Heart left ventricle (tissue), 16 donors: Measurements from ENCODE around the gene SEC24C. TPM values are rescaled to one million over a fixed set of nuclear protein-coding genes. Genes with fewer than 3 reads are reported as not detected.
A peak's percentile ranks its signal among the peaks of the same experiment; 100 is the strongest.

Source experiments
- ATAC-seq, 4 donors: fragments of 200-7000 bp; cut with Tn5 transposase; one replicate each; pipeline ENCODE4 v1.9.1; 2020 to 2022; ENCODE audit warnings: moderate library complexity in 4 of 4, mild to moderate bottlenecking in 3 of 4, moderate number of reproducible peaks in 1 of 4
- DNase-seq, 5 donors: peaks; one replicate each; pipeline ENCODE4 v3.0.0-alpha.2; 2020
- H3K27ac ChIP-seq, 12 donors: fragments of 200-600 bp; sonication (generic) in 4 of 12; one replicate each; pipeline versions ENCODE4 v1.5.0 to v1.8.0; 2016 to 2022; ENCODE audit warnings: mild to moderate bottlenecking in 2 of 12
- H3K27me3 ChIP-seq, 9 donors: fragments of 200-600 bp; sonication (generic) in 2 of 9; one replicate each; pipeline versions ENCODE4 v1.5.1 to v1.8.0; 2016 to 2022; ENCODE audit warnings: mild to moderate bottlenecking in 3 of 9
- H3K36me3 ChIP-seq, 9 donors: fragments of 200-600 bp; sonication (generic) in 2 of 9; one replicate each; pipeline versions ENCODE4 v1.5.0 to v1.8.0; 2018 to 2022; ENCODE audit warnings: mild to moderate bottlenecking in 2 of 9
- H3K4me1 ChIP-seq, 12 donors: fragments of 200-600 bp; sonication (generic) in 4 of 12; one replicate each; pipeline versions ENCODE4 v1.5.0 to v1.8.0; 2016 to 2022; ENCODE audit warnings: mild to moderate bottlenecking in 3 of 12
- H3K4me3 ChIP-seq, 12 donors: fragments of 200-600 bp; sonication (generic) in 4 of 12; one replicate each; pipeline versions ENCODE4 v1.5.0 to v1.8.0; 2017 to 2022; ENCODE audit warnings: mild to moderate bottlenecking in 9 of 12, moderate library complexity in 4 of 12
- H3K9me3 ChIP-seq, 12 donors: fragments of 200-600 bp; sonication (generic) in 4 of 12; one replicate each; pipeline versions ENCODE4 v1.5.0 to v1.8.0; 2016 to 2022; ENCODE audit warnings: mild to moderate bottlenecking in 1 of 12
- POLR2A ChIP-seq, 2 donors: fragments of 450-650 bp; IDR thresholded peaks; one replicate each; pipeline ENCODE4 v1.6.1; 2017; ENCODE audit warnings: antibody characterized with exemption in 2 of 2, mild to moderate bottlenecking in 2 of 2, moderate library complexity in 2 of 2
- WGBS, 4 donors: extraction: QIAGEN DNeasy Blood & Tissue Kit in 2 of 4; methylation state at CpG; one replicate each; pipeline versions ENCODE4 v1.1.5 to v1.1.7; 2013 to 2018; 5-methylcytosine and 5-hydroxymethylcytosine counted together
- intact Hi-C, 10 donors: fragments of 100-400 bp; cut with DNase I; formaldehyde crosslinking; loops; one replicate each; pipeline versions ENCODE4 v1.11.1 to v1.14.2; 2022
- polyA plus RNA-seq, 2 donors: library from polyadenylated mRNA; stranded (reverse); fragments of 200-250 nt; gene quantifications; one replicate each; pipeline ENCODE4 v1.2.3, GENCODE V29; 2013
- total RNA-seq, 9 donors: library from RNA; depleted of rRNA in 2 of 9; stranded (reverse); fragments of >200 nt in 2 of 9; fragmentation: NEBNext Ultra II Directional in 3 of 9; extraction: Animal tissue kit (Norgen Biotek cat#: 25700) in 3 of 9; gene quantifications; one replicate each; pipeline versions ENCODE4 v1.1.0 to v1.2.4, GENCODE V29; 2016 to 2023
- TF ChIP-seq, protein P1 (sequence below), 12 donors: fragments of 200-600 bp; sonication (generic) in 4 of 12; IDR thresholded peaks; one replicate each; pipeline versions ENCODE4 v1.5.0 to v1.8.0; 2018 to 2022; ENCODE audit warnings: antibody characterized with exemption in 12 of 12, mild to moderate bottlenecking in 5 of 12
- donor health status: ischemic (EF 13 %, LVEDD 7.1; RV severe dilation, severe dysfunction).
- donor health status: healthy with polysubstance abuse.
- donor health status: DM: no; HTN: yes; CAD: no.
- donor health status: DM: no; HTN: no; CAD: no.
- donor health status: ischemic (EF 25% LVEDD 6.9; RV normal size, moderate dysfunction).
- donor health status: ischemic (EF 25% LVEDD 5.7; RV mildly dilated, moderate dysfunction).
- donor health status: healthy.
- donor health status: DM: yes; HTN: yes; CAD: no.
- donor health status: ischemic (EF 35%, LVEDD 5.7; RV mildly dilated, moderate dysfunction).
- donor health status: nonischemic (EF 11% LVEDD 7.7; RV severe dilation, severe dysfunction).
- donor health status: DM: yes; HTN: yes; CAD: no.
- donor health status: PGD.
- donor health status: ischemic (EF 29% LVEDD 5.4; RV normal size, mild dysfunction).
- donor health status: nonischemic (EF 23%, LVEDD 6.1; RV moderate dilation, normal function).

Gene SEC24C
- total and polyA plus RNA-seq, 11 donors: 26.4 to 65.5 (median 49.5) TPM

DNA sequence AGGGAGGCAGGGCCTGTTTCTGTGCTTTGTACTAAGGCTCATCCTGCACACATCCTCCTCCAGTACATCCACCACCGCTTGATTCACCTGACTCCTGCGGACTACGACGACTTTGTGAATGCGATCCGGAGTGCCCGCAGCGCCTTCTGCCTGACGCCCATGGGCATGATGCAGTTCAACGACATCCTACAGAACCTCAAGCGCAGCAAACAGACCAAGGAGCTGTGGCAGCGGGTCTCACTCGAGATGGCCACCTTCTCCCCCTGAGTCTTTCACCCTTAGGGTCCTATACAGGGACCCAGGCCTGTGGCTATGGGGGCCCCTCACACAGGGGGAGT is 57.0 kb downstream of the SEC24C start:
- Histone ChIP-seq H3K4me3 (no peak overlapping the region), H3K27me3 (no peaks in the 10 kb centered on the region), H3K4me1 (peaks cover 0 to 12% (median 0%) of the 10 kb centered on the region in 12 donors), H3K9me3 (no peaks in the 10 kb centered on the region), H3K27ac (no peak overlapping the region), H3K36me3 (peaks cover 3 to 100% (median 97%) of the 10 kb centered on the region in 9 donors)
- ATAC-seq: peak in 1 of 4 donors; percentile 3
- TF ChIP-seq POLR2A (IDR thresholded peaks at IDR 0.05): no peak
- TF ChIP-seq, protein P1, sequence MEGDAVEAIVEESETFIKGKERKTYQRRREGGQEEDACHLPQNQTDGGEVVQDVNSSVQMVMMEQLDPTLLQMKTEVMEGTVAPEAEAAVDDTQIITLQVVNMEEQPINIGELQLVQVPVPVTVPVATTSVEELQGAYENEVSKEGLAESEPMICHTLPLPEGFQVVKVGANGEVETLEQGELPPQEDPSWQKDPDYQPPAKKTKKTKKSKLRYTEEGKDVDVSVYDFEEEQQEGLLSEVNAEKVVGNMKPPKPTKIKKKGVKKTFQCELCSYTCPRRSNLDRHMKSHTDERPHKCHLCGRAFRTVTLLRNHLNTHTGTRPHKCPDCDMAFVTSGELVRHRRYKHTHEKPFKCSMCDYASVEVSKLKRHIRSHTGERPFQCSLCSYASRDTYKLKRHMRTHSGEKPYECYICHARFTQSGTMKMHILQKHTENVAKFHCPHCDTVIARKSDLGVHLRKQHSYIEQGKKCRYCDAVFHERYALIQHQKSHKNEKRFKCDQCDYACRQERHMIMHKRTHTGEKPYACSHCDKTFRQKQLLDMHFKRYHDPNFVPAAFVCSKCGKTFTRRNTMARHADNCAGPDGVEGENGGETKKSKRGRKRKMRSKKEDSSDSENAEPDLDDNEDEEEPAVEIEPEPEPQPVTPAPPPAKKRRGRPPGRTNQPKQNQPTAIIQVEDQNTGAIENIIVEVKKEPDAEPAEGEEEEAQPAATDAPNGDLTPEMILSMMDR (IDR thresholded peaks at IDR 0.05): no peak
- 92 to 94% (median 94%) methylated on average over 12 to 13 of the region's 13 CpGs for WGBS, 4 donors
- DNase-seq: no peak
- intact Hi-C loops: no loop called here

DNA sequence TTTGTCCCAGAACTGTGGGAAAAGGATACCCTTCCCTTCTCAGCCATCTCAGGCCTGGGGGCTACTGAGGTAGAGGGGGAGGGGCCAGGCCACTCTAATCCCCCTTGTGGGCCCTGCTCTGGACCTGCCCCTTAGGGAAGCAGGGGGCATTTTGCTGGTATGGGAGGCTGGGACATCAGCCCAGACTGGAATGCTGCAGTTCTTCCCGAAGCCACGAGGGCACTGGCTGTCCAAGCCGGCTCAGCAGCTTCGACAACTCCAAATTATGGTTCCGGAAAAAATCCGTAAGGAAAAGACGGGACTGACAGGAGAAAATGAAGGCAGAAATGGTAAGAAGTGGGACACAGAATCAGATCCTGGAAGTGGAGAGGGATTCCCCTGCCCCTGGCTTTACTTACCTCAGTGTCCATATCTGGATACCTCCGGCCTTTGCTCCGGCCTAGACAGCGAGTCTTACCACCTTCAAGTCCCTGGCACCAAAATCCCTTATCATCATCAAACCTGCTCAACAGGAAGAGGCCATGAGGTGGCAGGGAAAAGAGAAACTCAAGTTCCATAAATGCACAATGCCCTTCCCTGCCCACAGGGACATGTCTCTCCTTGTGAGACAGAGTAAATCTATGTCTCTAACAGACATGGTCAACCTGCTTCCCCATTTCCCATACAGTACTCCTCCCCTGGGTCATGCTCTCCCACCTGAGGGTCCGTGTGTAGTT is 58.3 kb downstream of the SEC24C start:
- H3K27ac ChIP-seq: no peak overlapping the region
- intact Hi-C loops: no loop called here
- peaks cover 0 to 24% (median 3%) of the 10 kb centered on the region in 12 donors for H3K4me1 ChIP-seq
- no peak overlapping the region for H3K4me3 ChIP-seq
- DNase-seq (no peak), ATAC-seq (no peak)
- H3K36me3 ChIP-seq: peaks cover 3 to 100% (median 97%) of the 10 kb centered on the region in 9 donors
- no peaks in the 10 kb centered on the region for H3K9me3 ChIP-seq
- no peak for TF ChIP-seq POLR2A (IDR thresholded peaks at IDR 0.05)
- TF ChIP-seq, protein P1 (IDR thresholded peaks at IDR 0.05): no peak
- WGBS, 4 donors: 83 to 86% (median 85%) methylated on average over 11 of the region's 11 CpGs
- no peaks in the 10 kb centered on the region for H3K27me3 ChIP-seq

DNA sequence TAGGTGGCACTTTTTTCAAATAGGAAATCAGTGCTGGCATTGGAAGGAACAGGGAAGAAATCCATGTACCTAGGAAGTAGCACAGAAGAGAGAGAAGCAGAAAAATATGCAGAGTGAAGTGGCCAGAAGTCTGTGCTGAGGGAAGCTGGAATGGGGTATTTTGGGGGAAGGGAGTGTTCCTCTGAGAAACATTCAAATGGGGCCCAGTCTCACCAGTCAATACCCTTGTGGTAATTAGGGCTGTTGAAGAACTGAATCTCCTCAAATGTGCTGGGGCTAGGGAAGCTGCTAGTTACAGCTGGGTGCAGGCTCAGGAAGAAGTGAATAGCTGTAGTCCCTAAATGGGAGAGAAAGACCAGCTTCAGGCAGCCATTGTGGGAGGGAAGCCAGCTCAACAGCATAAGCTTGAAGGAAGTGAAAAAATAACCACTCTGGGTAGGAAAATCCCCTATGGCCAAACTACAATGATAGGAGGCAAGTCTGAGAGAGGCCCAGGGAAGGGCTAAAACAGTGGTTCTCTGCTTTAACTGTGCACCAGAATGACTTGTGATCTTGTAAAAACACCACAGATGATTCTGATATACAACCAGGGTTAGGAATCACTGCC is 59.6 kb downstream of the SEC24C start:
- Histone ChIP-seq H3K4me1 (peaks cover 0 to 35% (median 3%) of the 10 kb centered on the region in 12 donors), H3K27me3 (no peaks in the 10 kb centered on the region), H3K9me3 (no peaks in the 10 kb centered on the region), H3K36me3 (peaks cover 3 to 100% (median 96%) of the 10 kb centered on the region in 9 donors), H3K27ac (peak overlapping the region in 1 of 12 donors; percentile 62), H3K4me3 (no peak overlapping the region)
- no peak for DNase-seq
- intact Hi-C loops: no loop called here
- ATAC-seq: no peak
- TF ChIP-seq, protein P1 (IDR thresholded peaks at IDR 0.05): no peak
- TF ChIP-seq POLR2A (IDR thresholded peaks at IDR 0.05): no peak

DNA sequence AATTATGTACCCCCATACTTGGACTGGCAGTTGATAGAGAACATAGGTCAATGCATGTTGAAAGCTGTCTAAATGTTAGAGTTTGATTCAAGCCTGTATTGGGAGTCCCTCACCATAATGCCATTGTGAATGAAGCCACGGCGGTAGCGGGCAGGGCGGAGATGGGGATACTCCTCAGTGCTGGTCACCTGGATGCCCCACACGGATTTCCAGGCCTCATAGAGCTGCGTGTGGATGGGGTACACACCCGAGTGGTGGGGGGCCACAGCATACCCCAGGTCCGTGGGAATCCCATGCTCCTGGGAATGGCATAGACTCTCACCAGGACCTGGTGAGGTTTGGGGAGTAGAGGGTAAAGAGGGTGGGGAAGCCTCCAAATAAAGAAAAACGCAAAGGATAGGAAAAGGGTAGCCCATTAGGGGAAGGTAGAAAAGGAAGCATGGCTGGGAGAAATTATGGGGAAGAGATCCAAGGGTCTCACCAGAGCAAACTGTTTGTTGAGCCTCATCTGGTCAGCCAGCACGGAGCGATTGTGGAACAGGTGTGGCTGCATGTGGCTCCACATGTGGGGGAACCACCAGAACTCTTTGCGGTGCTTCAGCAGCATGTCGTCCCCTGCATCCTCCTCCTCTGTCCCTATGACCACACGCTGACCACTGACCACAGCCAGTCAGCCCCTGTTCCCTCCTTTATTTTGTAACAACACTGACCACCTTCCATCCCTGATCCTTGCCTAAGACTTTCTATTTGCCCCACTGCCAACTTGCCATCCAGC is 62.2 kb downstream of the SEC24C start:
- H3K27ac ChIP-seq: no peak overlapping the region
- H3K9me3 ChIP-seq: no peaks in the 10 kb centered on the region
- 90 to 97% (median 94%) methylated on average over 14 of the region's 14 CpGs for WGBS, 4 donors
- DNase-seq (no peak), ATAC-seq (no peak)
- intact Hi-C loops: no loop called here
- no peaks in the 10 kb centered on the region for H3K27me3 ChIP-seq
- TF ChIP-seq POLR2A (IDR thresholded peaks at IDR 0.05): no peak
- TF ChIP-seq, protein P1 (IDR thresholded peaks at IDR 0.05): no peak
- no peak overlapping the region for H3K4me3 ChIP-seq
- peaks cover 3 to 85% (median 72%) of the 10 kb centered on the region in 9 donors for H3K36me3 ChIP-seq
- peaks cover 0 to 54% (median 16%) of the 10 kb centered on the region in 12 donors for H3K4me1 ChIP-seq
